Gastrocnemius medialis (tissue), 4 donors: Measurements from ENCODE around the gene ARHGAP28.

Experiments
- POLR2A ChIP-seq, 2 donors: fragments of 450-650 bp; IDR thresholded peaks; one replicate each; pipeline ENCODE4 v1.6.1; 2017; ENCODE audit warnings: antibody characterized with exemption in 2 of 2, mild to moderate bottlenecking in 2 of 2, moderate library complexity in 2 of 2
- TF ChIP-seq, protein P1 (sequence below), 5 experiments: fragments of 450-650 bp in 3 of 5; fragments of 200-600 bp in 2 of 5; sonication (generic) in 2 of 5; IDR thresholded peaks in 4 of 5; conservative IDR thresholded peaks in 1 of 5; 1 replicate in 4 of 5; 2 replicates in 1 of 5; pipeline ENCODE4 v1.5.1; 2016 to 2019; ENCODE audit warnings: antibody characterized with exemption in 5 of 5, mild to moderate bottlenecking in 3 of 5, moderate library complexity in 3 of 5

DNA sequence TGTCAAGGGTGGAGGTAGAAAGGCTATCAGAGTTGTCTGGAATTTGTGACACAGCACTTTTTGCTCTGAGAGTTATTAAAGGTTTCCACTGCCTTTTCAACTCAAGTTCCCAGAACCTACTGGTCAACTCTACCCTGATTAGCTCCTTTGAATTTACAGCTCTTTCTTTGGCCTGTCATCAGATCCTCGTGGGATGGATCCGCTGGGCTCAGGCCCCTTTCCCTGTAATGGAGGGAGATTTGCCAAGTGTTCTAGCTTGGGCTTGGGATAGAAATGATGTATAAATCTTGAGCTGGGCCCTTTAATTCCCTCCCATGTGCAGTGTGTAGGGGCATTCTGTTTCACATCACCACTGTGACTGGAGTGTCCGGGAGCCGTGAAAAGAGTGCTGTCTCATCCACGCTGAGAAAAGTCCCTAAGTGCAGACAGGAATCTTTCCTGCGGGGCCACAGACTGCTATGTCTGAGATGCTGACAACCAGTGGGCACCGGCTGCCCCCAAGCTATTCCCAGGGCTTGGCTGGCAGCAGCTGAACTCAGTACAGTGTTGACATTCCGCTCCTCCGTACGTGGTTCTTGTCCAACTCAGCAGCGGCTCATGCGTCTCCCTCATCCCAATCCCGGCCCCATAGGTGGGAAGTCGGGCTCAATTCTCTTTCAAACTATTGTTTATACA is 46.9 kb upstream of the ARHGAP28 start:
- TF ChIP-seq, protein P1, sequence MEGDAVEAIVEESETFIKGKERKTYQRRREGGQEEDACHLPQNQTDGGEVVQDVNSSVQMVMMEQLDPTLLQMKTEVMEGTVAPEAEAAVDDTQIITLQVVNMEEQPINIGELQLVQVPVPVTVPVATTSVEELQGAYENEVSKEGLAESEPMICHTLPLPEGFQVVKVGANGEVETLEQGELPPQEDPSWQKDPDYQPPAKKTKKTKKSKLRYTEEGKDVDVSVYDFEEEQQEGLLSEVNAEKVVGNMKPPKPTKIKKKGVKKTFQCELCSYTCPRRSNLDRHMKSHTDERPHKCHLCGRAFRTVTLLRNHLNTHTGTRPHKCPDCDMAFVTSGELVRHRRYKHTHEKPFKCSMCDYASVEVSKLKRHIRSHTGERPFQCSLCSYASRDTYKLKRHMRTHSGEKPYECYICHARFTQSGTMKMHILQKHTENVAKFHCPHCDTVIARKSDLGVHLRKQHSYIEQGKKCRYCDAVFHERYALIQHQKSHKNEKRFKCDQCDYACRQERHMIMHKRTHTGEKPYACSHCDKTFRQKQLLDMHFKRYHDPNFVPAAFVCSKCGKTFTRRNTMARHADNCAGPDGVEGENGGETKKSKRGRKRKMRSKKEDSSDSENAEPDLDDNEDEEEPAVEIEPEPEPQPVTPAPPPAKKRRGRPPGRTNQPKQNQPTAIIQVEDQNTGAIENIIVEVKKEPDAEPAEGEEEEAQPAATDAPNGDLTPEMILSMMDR (IDR thresholded peaks at IDR 0.05 in 4 of 5, conservative IDR thresholded peaks at IDR 0.05 in 1 of 5), result no peak
- no peak for TF ChIP-seq POLR2A (IDR thresholded peaks at IDR 0.05)
